GM19463 (cell line): Measurements from ENCODE around the gene ECM1.

ENCODE experiments used
- ATAC-seq: cut with Tn5 transposase; IDR thresholded peaks from one replicate; pipeline ENCODE4 v1.9.1; 2021; ENCODE audit warnings: mild to moderate bottlenecking, moderate library complexity; ENCODE audit not compliant: unreplicated experiment

ECM1 gene

GRCh38 chr1:150507912-150508864, at the start of gene ECM1:
TSS of gene ECM1 (plus strand) at chr1:150508109. CDS start at chr1:150508210, 101 bp downstream.
- no peak for ATAC-seq

GRCh38 chr1:150464422-150464826, 43.5 kb upstream of the ECM1 start:
- ATAC-seq = no peak

- no peak for ATAC-seq
Observed at GRCh38 chr1:150466964-150467363, 40.9 kb upstream of the ECM1 start.

- ATAC-seq = no peak
Observed at GRCh38 chr1:150469291-150469690, 38.6 kb upstream of the ECM1 start.

- ATAC-seq = no peak
Observed at GRCh38 chr1:150472601-150473200, 35.2 kb upstream of the ECM1 start.

- ATAC-seq = no peak
Observed at GRCh38 chr1:150473659-150474058, 34.2 kb upstream of the ECM1 start.

- no peak for ATAC-seq
Observed at GRCh38 chr1:150474869-150475268, 33.0 kb upstream of the ECM1 start.

GRCh38 chr1:150476754-150477153, 31.2 kb upstream of the ECM1 start:
- no peak for ATAC-seq

- no peak for ATAC-seq
Observed at GRCh38 chr1:150477320-150477719, 30.6 kb upstream of the ECM1 start.

GRCh38 chr1:150477733-150478132, 30.2 kb upstream of the ECM1 start:
- no peak for ATAC-seq

- ATAC-seq = no peak
Observed at GRCh38 chr1:150479370-150479769, 28.5 kb upstream of the ECM1 start.

GRCh38 chr1:150479927-150480352, 28.0 kb upstream of the ECM1 start:
- no peak for ATAC-seq

- ATAC-seq = no peak
Observed at GRCh38 chr1:150484431-150484830, 23.5 kb upstream of the ECM1 start.

- no peak for ATAC-seq
Observed at GRCh38 chr1:150484861-150485260, 23.0 kb upstream of the ECM1 start.

- ATAC-seq = peak; percentile 100
Observed at GRCh38 chr1:150486966-150487762, 20.7 kb upstream of the ECM1 start, which contains the start of gene TARS2. TSS of gene TARS2 (plus strand) at chr1:150487419. CDS start at chr1:150487451, 32 bp downstream.

GRCh38 chr1:150487763-150488115, 20.2 kb upstream of the ECM1 start:
- ATAC-seq = no peak

- ATAC-seq = no peak
Observed at GRCh38 chr1:150493175-150493574, 14.7 kb upstream of the ECM1 start.

- no peak for ATAC-seq
Observed at GRCh38 chr1:150498342-150498741, 9.6 kb upstream of the ECM1 start.

GRCh38 chr1:150505431-150505830, 2.5 kb upstream of the ECM1 start:
- ATAC-seq = no peak

- ATAC-seq = no peak
Observed at GRCh38 chr1:150508982-150509381, 1.1 kb downstream of the ECM1 start.

- ATAC-seq = no peak
Observed at GRCh38 chr1:150511551-150511950, 3.6 kb downstream of the ECM1 start.
